H1 (cell line): Measurements from ENCODE around the gene EPHA4. TPM values are rescaled to one million over a fixed set of nuclear protein-coding genes. Genes with fewer than 3 reads are reported as not detected.

Experiments
- BRCA1 ChIP-seq: IDR thresholded peaks from 2 replicates; pipeline ENCODE4 v1.6.1; 2012; ENCODE audit warnings: low read depth, low read length, improper control_type of control experiment
- CTBP2 ChIP-seq: IDR thresholded peaks from 2 replicates; pipeline ENCODE4 v1.7.0; 2011; ENCODE audit warnings: borderline replicate concordance, mild to moderate bottlenecking, moderate library complexity, mixed read lengths, low read length; ENCODE audit not compliant: insufficient read depth, insufficient read length
- EP300 ChIP-seq, 2 experiments: IDR thresholded peaks; 1 replicate in 1 of 2; 2 replicates in 1 of 2; pipeline ENCODE4 v1.6.1; 2011 to 2012; ENCODE audit warnings: low read depth in 2 of 2, low read length in 2 of 2, mild to moderate bottlenecking in 2 of 2, borderline replicate concordance in 1 of 2, inconsistent platforms in 1 of 2, moderate library complexity in 1 of 2
- FOSL1 ChIP-seq: IDR thresholded peaks from 2 replicates; pipeline ENCODE4 v1.6.1; 2011; ENCODE audit warnings: mild to moderate bottlenecking, low read depth, low read length, moderate library complexity; ENCODE audit not compliant: insufficient read depth
- GTF2F1 ChIP-seq: IDR thresholded peaks from 2 replicates; pipeline ENCODE4 v1.6.1; 2012; ENCODE audit warnings: low read depth, low read length, improper control_type of control experiment, borderline replicate concordance
- POLR2AphosphoS5 ChIP-seq: IDR thresholded peaks from 2 replicates; pipeline ENCODE4 v1.6.1; 2011; ENCODE audit warnings: low read depth, low read length
- POU5F1 ChIP-seq: IDR thresholded peaks from 2 replicates; pipeline ENCODE4 v1.6.1; 2011; ENCODE audit warnings: low read depth, mild to moderate bottlenecking, low read length, moderate library complexity
- TAF1 ChIP-seq: IDR thresholded peaks from 2 replicates; pipeline ENCODE4 v1.6.1; 2011; ENCODE audit warnings: mild to moderate bottlenecking, low read depth, low read length
- TAF7 ChIP-seq: optimal IDR thresholded peaks from 2 replicates; pipeline ENCODE3; 2011; ENCODE audit warnings: low read depth, mild to moderate bottlenecking, inconsistent platforms, low read length, moderate library complexity, borderline replicate concordance
- polyA plus RNA-seq, 7 experiments: library from polyadenylated mRNA; depleted of rRNA in 3 of 7; stranded (reverse) in 5 of 7; unstranded in 2 of 7; fragments of >200 nt in 5 of 7; fragments of 200-250 nt in 2 of 7; gene quantifications; 1 replicate in 5 of 7; 2 replicates in 1 of 7; 4 replicates in 1 of 7; pipeline versions ENCODE4 v1.2.1 to v1.2.3, GENCODE V29; 2011 to 2013; ENCODE audit warnings: missing spikeins in 2 of 7, mixed read lengths in 2 of 7
- total RNA-seq: library from RNA; stranded (reverse); fragmentation: NEBNext Ultra II Directional; extraction: Animal tissue kit (Norgen Biotek cat#: 25700); gene quantifications from 2 replicates; pipeline ENCODE4 v1.2.1, GENCODE V29; 2021
- TF ChIP-seq, protein P1 (sequence below): fragments of 300-600 bp; sonication (generic); IDR thresholded peaks from 2 replicates; pipeline ENCODE4 v1.7.1; 2012; ENCODE audit warnings: low read length, moderate library complexity, mild to moderate bottlenecking, inconsistent platforms; ENCODE audit not compliant: insufficient replicate concordance
- TF ChIP-seq, protein P2 (sequence below): IDR thresholded peaks from 2 replicates; pipeline ENCODE4 v1.6.1; 2012; ENCODE audit warnings: inconsistent platforms

EPHA4 gene
- total and polyA plus RNA-seq, 2 of the 8 experiments (the other 6 are each of a cell fraction or from before 2014, with no cell fraction given) = 4.3 to 5.7 TPM

DNA sequence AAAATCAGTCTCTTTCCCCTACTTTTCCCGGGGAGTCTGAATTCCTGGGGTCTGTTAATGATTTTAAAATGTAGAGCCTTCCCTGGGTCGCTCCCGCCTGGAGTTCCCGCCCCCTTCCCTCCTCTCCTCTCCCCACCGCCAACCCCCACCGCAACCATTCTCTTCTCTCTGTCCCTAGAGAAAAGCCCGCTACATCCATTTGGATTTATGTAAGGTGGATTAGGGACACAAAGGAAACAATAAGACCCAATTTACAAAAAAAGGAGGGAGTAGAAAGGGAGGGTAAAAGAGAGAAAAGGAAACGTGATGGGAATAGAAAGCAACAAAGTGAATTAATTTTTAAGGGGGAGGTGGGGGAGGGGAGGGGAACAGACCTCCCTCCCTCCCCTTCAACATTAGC lies 2.2 kb downstream of the EPHA4 start (continued):
- TF ChIP-seq, protein P1, sequence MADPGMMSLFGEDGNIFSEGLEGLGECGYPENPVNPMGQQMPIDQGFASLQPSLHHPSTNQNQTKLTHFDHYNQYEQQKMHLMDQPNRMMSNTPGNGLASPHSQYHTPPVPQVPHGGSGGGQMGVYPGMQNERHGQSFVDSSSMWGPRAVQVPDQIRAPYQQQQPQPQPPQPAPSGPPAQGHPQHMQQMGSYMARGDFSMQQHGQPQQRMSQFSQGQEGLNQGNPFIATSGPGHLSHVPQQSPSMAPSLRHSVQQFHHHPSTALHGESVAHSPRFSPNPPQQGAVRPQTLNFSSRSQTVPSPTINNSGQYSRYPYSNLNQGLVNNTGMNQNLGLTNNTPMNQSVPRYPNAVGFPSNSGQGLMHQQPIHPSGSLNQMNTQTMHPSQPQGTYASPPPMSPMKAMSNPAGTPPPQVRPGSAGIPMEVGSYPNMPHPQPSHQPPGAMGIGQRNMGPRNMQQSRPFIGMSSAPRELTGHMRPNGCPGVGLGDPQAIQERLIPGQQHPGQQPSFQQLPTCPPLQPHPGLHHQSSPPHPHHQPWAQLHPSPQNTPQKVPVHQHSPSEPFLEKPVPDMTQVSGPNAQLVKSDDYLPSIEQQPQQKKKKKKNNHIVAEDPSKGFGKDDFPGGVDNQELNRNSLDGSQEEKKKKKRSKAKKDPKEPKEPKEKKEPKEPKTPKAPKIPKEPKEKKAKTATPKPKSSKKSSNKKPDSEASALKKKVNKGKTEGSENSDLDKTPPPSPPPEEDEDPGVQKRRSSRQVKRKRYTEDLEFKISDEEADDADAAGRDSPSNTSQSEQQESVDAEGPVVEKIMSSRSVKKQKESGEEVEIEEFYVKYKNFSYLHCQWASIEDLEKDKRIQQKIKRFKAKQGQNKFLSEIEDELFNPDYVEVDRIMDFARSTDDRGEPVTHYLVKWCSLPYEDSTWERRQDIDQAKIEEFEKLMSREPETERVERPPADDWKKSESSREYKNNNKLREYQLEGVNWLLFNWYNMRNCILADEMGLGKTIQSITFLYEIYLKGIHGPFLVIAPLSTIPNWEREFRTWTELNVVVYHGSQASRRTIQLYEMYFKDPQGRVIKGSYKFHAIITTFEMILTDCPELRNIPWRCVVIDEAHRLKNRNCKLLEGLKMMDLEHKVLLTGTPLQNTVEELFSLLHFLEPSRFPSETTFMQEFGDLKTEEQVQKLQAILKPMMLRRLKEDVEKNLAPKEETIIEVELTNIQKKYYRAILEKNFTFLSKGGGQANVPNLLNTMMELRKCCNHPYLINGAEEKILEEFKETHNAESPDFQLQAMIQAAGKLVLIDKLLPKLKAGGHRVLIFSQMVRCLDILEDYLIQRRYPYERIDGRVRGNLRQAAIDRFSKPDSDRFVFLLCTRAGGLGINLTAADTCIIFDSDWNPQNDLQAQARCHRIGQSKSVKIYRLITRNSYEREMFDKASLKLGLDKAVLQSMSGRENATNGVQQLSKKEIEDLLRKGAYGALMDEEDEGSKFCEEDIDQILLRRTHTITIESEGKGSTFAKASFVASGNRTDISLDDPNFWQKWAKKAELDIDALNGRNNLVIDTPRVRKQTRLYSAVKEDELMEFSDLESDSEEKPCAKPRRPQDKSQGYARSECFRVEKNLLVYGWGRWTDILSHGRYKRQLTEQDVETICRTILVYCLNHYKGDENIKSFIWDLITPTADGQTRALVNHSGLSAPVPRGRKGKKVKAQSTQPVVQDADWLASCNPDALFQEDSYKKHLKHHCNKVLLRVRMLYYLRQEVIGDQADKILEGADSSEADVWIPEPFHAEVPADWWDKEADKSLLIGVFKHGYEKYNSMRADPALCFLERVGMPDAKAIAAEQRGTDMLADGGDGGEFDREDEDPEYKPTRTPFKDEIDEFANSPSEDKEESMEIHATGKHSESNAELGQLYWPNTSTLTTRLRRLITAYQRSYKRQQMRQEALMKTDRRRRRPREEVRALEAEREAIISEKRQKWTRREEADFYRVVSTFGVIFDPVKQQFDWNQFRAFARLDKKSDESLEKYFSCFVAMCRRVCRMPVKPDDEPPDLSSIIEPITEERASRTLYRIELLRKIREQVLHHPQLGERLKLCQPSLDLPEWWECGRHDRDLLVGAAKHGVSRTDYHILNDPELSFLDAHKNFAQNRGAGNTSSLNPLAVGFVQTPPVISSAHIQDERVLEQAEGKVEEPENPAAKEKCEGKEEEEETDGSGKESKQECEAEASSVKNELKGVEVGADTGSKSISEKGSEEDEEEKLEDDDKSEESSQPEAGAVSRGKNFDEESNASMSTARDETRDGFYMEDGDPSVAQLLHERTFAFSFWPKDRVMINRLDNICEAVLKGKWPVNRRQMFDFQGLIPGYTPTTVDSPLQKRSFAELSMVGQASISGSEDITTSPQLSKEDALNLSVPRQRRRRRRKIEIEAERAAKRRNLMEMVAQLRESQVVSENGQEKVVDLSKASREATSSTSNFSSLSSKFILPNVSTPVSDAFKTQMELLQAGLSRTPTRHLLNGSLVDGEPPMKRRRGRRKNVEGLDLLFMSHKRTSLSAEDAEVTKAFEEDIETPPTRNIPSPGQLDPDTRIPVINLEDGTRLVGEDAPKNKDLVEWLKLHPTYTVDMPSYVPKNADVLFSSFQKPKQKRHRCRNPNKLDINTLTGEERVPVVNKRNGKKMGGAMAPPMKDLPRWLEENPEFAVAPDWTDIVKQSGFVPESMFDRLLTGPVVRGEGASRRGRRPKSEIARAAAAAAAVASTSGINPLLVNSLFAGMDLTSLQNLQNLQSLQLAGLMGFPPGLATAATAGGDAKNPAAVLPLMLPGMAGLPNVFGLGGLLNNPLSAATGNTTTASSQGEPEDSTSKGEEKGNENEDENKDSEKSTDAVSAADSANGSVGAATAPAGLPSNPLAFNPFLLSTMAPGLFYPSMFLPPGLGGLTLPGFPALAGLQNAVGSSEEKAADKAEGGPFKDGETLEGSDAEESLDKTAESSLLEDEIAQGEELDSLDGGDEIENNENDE = no peak
- TF ChIP-seq, protein P2, sequence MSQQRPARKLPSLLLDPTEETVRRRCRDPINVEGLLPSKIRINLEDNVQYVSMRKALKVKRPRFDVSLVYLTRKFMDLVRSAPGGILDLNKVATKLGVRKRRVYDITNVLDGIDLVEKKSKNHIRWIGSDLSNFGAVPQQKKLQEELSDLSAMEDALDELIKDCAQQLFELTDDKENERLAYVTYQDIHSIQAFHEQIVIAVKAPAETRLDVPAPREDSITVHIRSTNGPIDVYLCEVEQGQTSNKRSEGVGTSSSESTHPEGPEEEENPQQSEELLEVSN = 0 out of 2 replicates have a peak, but pooled peaks have one; percentile 2
- TF ChIP-seq EP300 (IDR thresholded peaks at IDR 0.05; ENCODE audit: borderline replicate concordance in 1 of 2, low read depth in 2 of 2, low read length in 2 of 2) (no peak), FOSL1 (no peak), CTBP2 (peak; percentile 45), POLR2AphosphoS5 (no peak), TAF7 (no peak), BRCA1 (no peak), POU5F1 (no peak), TAF1 (no peak), GTF2F1 (no peak)
